Measurements from ENCODE around the gene PPP1R7.

Gene PPP1R7

DNA sequence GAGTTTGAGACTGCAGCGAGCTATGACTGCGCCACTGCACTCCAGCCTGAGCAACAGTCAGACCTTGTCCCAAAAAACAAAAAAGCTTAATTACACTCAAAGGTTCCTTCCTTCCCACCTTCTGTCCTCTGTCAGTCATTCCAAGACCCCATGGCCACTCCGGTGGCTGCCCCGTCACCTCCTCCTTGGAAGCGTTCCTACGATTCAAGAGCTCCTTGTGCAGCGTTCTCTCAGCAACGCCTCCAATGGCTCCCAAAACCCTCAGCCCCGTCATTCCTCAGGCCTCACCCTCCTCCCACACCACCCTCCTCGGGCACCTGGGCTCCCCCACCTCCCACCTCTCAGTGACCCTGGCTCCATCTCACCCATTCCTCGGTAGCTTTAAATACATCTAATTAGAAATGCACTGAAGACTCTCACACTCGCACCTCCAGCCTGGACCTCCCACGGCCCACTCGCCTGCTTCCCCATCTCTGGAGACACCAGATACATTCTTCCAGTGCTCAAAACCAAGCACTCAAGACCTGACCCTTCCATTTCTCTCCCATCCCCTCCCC is 9.0 kb upstream of the PPP1R7 start:
- no peak for DNase-seq

- DNase-seq: no peak
These were observed 8.2 kb upstream of the PPP1R7 start for GRCh38 chr2:241142063-241142462.

- no peak for DNase-seq
These were observed 7.7 kb upstream of the PPP1R7 start for GRCh38 chr2:241142593-241142992.

GRCh38 chr2:241146286-241146685 is 4.0 kb upstream of the PPP1R7 start:
- no peak for DNase-seq

- DNase-seq: no peak
These were observed 2.9 kb upstream of the PPP1R7 start for GRCh38 chr2:241147336-241147735.

GRCh38 chr2:241148239-241148638 is 2.0 kb upstream of the PPP1R7 start:
- no peak for DNase-seq

DNA sequence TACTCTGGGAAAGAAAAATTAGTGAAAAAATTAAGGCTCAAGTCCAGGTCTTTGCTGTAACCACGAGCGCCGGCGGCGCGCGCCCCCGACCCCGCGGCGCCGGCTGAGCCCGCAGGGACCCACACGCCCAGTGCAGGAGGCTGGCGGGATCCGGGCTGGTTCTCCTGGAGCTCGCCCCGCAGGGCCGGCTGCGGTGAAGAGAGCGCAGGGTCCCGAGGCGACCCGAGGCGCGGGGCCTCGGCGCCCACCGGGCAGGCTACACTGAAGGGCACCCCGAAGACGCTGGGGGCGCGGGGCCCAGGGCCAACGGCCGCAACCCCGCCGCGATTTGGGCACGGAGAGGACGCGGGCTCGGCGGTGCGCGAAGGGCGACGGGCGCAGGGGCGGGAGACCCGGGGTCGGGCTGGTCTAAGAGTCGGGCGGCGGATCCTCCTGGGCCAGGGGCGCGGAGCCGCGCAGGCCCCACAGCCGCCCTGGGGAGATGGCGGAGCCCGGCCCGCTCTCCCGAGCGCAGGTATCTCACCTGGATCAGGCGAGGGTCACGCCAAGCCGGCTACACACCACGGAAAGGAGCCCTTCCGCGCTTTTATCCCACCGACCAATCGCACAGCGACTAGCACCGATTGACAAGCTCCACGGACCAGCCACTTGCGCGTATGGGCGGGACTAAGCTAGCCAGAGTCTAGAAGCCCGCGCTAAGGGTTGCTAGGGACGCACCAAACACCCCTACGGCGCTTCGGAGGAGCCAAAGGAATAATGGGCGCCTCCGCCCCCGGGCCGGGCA is 1.2 kb upstream of the PPP1R7 start, which contains the start of gene PASK:
TSS of gene PASK (minus strand) at position 582 of the 784 bp plus-strand sequence. CDS start 6,440 bp downstream, outside the sequence.
- peak; percentile 91 to 95 for DNase-seq

DNA sequence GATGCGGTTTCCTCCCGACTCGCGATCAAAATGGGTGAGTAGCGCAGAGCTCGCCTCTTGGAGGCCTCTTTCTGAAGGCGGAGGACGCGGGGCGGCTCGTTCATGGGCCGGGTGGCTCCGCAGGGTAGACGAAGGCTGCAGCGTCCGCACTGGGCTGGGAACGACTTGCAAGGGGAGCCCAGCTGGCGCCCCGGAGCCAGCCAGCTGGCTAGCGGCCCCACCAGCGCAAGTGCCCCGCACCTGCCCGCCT is 667 bp upstream of the PPP1R7 start:
- no peak for DNase-seq

GRCh38 chr2:241150660-241151530 is 628 bp downstream of the PPP1R7 start:
- no peak for DNase-seq

GRCh38 chr2:241151934-241152660 is 1.8 kb downstream of the PPP1R7 start:
- no peak for DNase-seq

GRCh38 chr2:241153616-241154015 is 3.3 kb downstream of the PPP1R7 start:
- no peak for DNase-seq

DNA sequence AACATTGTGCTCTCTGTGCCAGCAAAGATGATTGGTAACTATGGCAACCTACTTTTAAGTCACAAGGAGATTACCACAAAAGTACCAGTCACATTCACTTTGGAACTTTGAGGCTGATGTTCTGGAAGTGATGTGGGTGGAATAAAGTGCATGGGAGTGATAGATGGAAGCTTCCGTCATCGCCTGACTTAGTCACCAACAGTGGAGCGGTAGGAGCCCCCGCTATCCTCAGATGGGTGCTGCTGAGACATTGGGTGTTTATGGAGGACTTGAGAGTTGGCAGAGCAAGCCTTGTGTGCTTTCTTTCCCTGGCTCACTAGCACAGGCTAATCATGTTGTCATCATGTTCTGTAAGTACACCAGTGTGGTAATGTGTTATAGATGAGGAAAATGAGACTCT is 4.6 kb downstream of the PPP1R7 start:
- DNase-seq: no peak

DNA sequence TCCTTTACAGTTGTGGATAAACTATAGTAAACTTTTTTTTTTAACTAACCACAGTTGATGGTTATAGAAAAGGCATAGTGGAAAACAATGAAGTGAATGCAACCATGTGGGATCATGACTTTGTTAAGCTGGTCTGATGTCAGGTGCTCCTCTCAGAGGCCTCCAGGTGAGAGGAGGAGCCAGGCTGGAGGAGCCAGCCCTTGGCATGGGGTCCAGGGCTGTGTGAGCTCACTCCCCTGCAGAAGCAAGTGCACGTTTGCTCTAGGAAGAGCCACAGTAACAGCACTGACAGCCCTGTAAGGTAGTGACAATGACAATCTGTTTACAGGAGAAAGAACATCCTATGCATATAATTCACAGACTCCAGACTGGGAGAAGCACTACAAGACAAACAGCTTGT is 5.7 kb downstream of the PPP1R7 start:
- no peak for DNase-seq

GRCh38 chr2:241156971-241157441 is 6.7 kb downstream of the PPP1R7 start:
- DNase-seq: no peak

DNA sequence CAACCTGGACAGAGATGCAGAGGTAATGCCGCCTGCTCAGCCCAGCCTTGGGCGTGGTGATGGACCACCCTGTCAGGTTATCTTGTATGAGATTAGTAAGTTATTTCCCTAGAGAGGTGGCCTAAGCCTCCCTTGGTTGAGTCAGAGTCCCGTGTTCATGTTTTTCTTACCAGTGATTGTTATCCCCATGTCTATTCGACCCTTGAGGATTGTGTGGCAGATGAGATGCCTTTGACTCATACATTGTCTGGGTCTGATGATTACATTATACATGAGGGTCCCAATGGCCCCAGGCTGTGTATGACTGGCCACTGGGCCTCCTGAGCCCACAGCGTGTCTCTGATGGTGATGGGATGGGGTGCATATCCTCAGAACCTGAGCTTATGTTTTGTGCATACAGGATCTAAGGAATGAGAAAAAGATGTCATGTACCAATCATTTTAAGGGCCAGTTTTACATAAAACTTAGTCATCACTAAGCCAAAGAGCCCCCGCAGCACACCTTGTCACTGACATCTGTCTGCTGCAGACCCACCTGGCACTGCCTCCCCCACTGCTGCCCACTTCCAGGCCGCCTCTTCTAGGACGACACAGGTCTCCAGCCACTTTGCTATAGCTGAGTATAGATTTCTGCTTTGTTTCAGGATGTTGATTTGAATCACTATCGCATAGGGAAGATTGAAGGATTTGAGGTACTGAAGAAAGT is 7.7 kb downstream of the PPP1R7 start:
- DNase-seq: no peak

- DNase-seq: no peak
These were observed 8.3 kb downstream of the PPP1R7 start for GRCh38 chr2:241158546-241158900.

DNA sequence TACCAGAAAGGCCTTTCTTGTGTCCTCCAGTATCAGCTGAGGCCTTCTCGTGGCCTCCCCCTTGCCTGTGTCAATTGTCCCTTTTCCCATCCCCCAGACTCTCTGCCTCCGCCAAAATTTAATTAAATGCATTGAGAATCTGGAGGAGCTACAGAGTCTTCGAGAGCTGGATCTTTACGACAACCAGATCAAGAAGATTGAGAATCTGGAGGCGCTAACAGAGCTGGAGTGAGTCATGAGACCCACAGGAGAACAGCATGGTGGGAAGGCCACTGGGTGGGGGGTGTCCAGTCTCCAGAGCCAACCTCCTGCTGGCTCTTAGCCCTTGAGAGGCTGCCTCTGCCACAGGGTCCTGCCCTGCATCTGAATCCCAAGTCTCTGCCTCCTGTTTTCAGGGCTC is 8.8 kb downstream of the PPP1R7 start:
- no peak for DNase-seq

- DNase-seq: no peak
These were observed 10.1 kb downstream of the PPP1R7 start for GRCh38 chr2:241160318-241160717.

DNA sequence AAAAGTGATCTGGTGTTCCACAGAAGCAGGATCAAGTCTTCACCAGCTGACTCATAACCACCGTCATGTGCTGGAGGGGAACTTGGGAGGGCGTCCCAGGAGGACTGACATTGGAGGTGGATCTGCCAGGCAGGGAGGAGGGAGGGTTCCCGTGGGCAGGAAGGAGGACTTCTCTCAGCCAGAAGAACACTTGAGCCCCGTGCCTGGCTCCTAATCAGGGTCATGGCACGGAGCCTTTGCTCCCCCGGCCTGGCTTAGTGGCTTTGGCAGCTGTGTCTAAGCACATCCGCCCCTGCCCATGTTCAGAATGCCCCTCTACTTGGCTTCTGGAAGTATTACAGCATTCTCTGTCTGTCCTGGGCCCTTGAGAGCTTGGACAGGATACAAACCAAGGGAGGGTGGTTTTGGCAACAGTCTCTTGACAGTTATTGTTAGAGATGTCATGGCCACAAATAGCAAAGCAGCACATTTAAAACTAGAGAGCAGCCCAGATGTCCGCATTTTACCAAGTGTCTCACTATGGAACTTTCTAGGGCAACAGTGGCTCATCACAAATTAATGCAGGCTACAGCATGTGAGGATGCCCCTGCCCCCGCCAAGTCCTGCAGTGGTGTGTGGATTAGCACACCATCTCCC is 11.5 kb downstream of the PPP1R7 start:
- DNase-seq: no peak

DNA sequence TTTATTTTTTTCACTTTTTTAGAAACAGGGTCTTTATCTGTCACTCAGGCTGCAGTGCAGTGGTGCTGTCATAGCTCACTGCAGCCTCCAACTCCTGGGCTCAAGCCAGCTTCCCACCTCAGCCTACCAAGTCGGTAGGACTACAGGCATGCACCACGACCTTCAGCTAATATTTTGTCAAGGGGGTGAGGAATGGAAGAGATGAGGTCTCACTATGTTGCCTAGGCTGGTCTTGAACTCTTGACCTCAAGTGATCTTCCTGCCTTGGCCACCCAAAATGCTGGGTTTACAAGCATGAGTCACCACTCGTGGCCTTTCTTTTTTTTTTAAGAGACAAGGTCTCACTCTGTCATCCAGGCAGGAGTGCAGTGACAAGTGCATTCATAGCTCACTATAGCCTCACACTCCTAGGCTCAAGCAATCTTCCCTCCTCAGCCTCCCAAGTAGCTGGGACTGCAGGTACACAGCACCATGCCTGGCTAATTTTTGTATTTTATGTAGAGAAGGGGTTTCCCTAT is 13.4 kb downstream of the PPP1R7 start:
- DNase-seq: no peak

DNA sequence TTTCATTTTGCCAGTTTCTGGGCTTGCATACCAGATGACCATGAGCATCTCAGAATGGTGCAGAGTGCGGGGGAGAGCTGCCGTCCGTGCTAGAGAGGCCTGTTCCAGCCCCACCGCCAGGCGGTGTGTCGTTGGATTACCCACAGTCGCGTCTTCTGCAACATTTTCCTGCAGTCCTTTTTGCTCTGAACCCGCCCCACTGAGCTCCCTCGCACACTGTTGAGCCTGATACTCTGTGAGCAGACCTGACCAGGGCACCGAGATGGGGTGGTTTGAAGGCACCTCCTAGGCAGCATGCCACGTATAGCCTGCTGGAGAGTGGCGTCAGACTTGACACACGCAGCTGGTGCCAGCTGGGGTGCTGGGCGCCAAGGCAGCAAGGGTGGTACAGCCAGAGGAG is 18.1 kb downstream of the PPP1R7 start:
- DNase-seq: no peak

GRCh38 chr2:241173557-241173956 is 23.3 kb downstream of the PPP1R7 start:
- no peak for DNase-seq
